Measurements from ENCODE around the gene FOLR1.
"Not testable (repeated sequence)": the region's sequence is repeated elsewhere in the genome, so short reads cannot be mapped to it uniquely, and the experiment has no call there.

The FOLR1 gene

DNA sequence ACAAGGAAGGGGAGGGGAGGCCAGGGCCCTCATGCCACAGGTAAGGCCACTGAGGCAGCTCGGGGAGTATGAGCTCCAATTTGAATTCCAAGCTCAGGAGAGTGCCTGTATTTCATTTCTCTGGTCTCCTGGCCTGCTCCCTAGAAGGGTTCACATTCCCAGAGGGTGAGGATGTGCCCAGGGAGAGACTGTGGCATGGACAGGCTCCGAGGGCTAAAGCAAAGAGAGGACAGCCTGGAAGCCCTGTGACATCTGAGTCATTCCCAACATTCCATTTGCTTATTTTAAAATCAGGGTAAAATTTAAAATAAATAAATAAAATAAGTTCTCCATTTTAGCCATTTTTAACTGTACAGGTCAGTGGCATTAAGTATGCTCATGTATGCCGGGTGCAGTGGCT is 18.6 kb upstream of the FOLR1 start:
- TF ChIP-seq POLR2A (IDR thresholded peaks at IDR 0.05; ENCODE audit: extremely low read depth, insufficient read length), result no peak
- TF ChIP-seq, protein P1, sequence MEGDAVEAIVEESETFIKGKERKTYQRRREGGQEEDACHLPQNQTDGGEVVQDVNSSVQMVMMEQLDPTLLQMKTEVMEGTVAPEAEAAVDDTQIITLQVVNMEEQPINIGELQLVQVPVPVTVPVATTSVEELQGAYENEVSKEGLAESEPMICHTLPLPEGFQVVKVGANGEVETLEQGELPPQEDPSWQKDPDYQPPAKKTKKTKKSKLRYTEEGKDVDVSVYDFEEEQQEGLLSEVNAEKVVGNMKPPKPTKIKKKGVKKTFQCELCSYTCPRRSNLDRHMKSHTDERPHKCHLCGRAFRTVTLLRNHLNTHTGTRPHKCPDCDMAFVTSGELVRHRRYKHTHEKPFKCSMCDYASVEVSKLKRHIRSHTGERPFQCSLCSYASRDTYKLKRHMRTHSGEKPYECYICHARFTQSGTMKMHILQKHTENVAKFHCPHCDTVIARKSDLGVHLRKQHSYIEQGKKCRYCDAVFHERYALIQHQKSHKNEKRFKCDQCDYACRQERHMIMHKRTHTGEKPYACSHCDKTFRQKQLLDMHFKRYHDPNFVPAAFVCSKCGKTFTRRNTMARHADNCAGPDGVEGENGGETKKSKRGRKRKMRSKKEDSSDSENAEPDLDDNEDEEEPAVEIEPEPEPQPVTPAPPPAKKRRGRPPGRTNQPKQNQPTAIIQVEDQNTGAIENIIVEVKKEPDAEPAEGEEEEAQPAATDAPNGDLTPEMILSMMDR (IDR thresholded peaks at IDR 0.05; ENCODE audit: low read depth, low read length), result no peak
- TF ChIP-seq MYC (IDR thresholded peaks at IDR 0.05; ENCODE audit: low read depth, low read length), result no peak
- TF ChIP-seq MAX (IDR thresholded peaks at IDR 0.05; ENCODE audit: low read depth, low read length), result no peak
- DNase-seq (ENCODE audit: low read depth), result no peak
- H3K4me3 ChIP-seq (ENCODE audit: low read depth, low read length), result no peak overlapping the region

- TF ChIP-seq MAX (IDR thresholded peaks at IDR 0.05; ENCODE audit: low read depth, low read length) (no peak), POLR2A (IDR thresholded peaks at IDR 0.05; ENCODE audit: extremely low read depth, insufficient read length) (no peak), MYC (IDR thresholded peaks at IDR 0.05; ENCODE audit: low read depth, low read length) (no peak)
- TF ChIP-seq, protein P1 (IDR thresholded peaks at IDR 0.05; ENCODE audit: low read depth, low read length), result no peak
- H3K4me3 ChIP-seq (ENCODE audit: low read depth, low read length), result no peak overlapping the region
- DNase-seq (ENCODE audit: low read depth), result no peak
Measured at GRCh38 chr11:72174302-72175070, 17.5 kb upstream of the FOLR1 start.

GRCh38 chr11:72177656-72178055 is 14.3 kb upstream of the FOLR1 start:
- no peak for DNase-seq (ENCODE audit: low read depth)
- H3K4me3 ChIP-seq (ENCODE audit: low read depth, low read length), result no peak overlapping the region
- no peak for TF ChIP-seq POLR2A (IDR thresholded peaks at IDR 0.05; ENCODE audit: extremely low read depth, insufficient read length)
- no peak for TF ChIP-seq MYC (IDR thresholded peaks at IDR 0.05; ENCODE audit: low read depth, low read length)
- TF ChIP-seq MAX (IDR thresholded peaks at IDR 0.05; ENCODE audit: low read depth, low read length), result no peak
- TF ChIP-seq, protein P1 (IDR thresholded peaks at IDR 0.05; ENCODE audit: low read depth, low read length), result no peak

GRCh38 chr11:72179049-72179803 is 12.7 kb upstream of the FOLR1 start:
- TF ChIP-seq MYC (IDR thresholded peaks at IDR 0.05; ENCODE audit: low read depth, low read length), result no peak
- TF ChIP-seq MAX (IDR thresholded peaks at IDR 0.05; ENCODE audit: low read depth, low read length), result no peak
- TF ChIP-seq POLR2A (IDR thresholded peaks at IDR 0.05; ENCODE audit: extremely low read depth, insufficient read length), result no peak
- TF ChIP-seq, protein P1 (IDR thresholded peaks at IDR 0.05; ENCODE audit: low read depth, low read length), result no peak
- no peak for DNase-seq (ENCODE audit: low read depth)
- no peak overlapping the region for H3K4me3 ChIP-seq (ENCODE audit: low read depth, low read length)

DNA sequence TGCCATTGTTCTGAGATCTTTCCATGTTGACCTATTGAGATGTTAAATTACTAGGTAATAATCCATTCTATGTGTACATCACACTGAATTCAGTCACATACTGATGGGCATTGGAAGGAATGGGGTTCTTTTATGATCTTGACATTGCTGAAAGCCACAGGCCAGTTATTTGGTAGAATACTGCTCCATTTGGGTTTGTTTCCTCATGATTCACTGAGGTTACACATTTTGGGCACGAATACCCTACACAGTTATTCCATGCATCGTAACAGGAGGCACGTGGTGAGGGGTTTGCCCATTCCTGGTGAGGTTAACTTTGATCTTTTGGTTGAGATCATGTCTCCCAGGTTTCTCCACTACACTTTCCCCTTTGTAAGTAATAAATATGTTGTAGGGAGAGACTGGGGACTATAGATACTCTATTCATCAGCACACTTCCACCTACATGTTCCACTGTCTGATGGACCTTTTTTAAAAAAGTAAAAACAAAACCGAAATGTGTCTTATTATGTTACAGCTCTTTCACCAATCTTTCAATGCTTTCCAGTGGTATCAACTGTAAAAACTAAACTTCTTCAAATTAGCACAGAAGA is 12.0 kb upstream of the FOLR1 start:
- H3K4me3 ChIP-seq (ENCODE audit: low read depth, low read length), result no peak overlapping the region
- peak; percentile 16 for DNase-seq (ENCODE audit: low read depth)

GRCh38 chr11:72180892-72181552 is 10.9 kb upstream of the FOLR1 start:
- H3K4me3 ChIP-seq (ENCODE audit: low read depth, low read length); DNase-seq (ENCODE audit: low read depth): not testable (repeated sequence)

More for the DNA sequence above, 12.0 kb upstream of the FOLR1 start:
- TF ChIP-seq POLR2A (IDR thresholded peaks at IDR 0.05; ENCODE audit: extremely low read depth, insufficient read length) (no peak), MYC (IDR thresholded peaks at IDR 0.05; ENCODE audit: low read depth, low read length) (no peak), MAX (IDR thresholded peaks at IDR 0.05; ENCODE audit: low read depth, low read length) (no peak)
- TF ChIP-seq, protein P1 (IDR thresholded peaks at IDR 0.05; ENCODE audit: low read depth, low read length), result no peak

- DNase-seq (ENCODE audit: low read depth), result peak; percentile 29
- not testable (repeated sequence) for H3K4me3 ChIP-seq (ENCODE audit: low read depth, low read length)
Measured at GRCh38 chr11:72181553-72181958, 10.4 kb upstream of the FOLR1 start.

Measured in NB4 (cell line).